ENCODE results near the gene AFDN. TPM values are rescaled to one million over a fixed set of nuclear protein-coding genes. Genes with fewer than 3 reads are reported as not detected.
"Not testable (repeated sequence)": the region's sequence is repeated elsewhere in the genome, so short reads cannot be mapped to it uniquely, and the experiment has no call there.

AFDN gene
- total RNA-seq, 1 experiment from 2014 or later: 86.5 TPM

GRCh38 chr6:167995302-167995701 is 168.6 kb downstream of the AFDN start:
- DNase-seq (ENCODE audit: low spot score): no peak

GRCh38 chr6:167995731-167996151 is 169.0 kb downstream of the AFDN start:
- no peak for DNase-seq (ENCODE audit: low spot score)

- DNase-seq (ENCODE audit: low spot score): no peak
Measured at GRCh38 chr6:167996424-167997199, 169.9 kb downstream of the AFDN start.

GRCh38 chr6:167997642-167998041 is 170.9 kb downstream of the AFDN start, which contains the start of gene KIF25:
TSS of gene KIF25 (plus strand) at chr6:167997671. CDS start at chr6:168029586, 31,915 bp downstream.
- DNase-seq (ENCODE audit: low spot score): no peak

- DNase-seq (ENCODE audit: low spot score): no peak
Measured at GRCh38 chr6:167998215-167998614, 171.5 kb downstream of the AFDN start.

GRCh38 chr6:168000198-168001028 is 173.7 kb downstream of the AFDN start:
- no peak for DNase-seq (ENCODE audit: low spot score)

GRCh38 chr6:168001029-168001332 is 174.3 kb downstream of the AFDN start:
- DNase-seq (ENCODE audit: low spot score): no peak

GRCh38 chr6:168001514-168001913 is 174.8 kb downstream of the AFDN start:
- not testable (repeated sequence) for DNase-seq (ENCODE audit: low spot score)

GRCh38 chr6:168002804-168003203 is 176.1 kb downstream of the AFDN start:
- DNase-seq (ENCODE audit: low spot score): no peak

- no peak for DNase-seq (ENCODE audit: low spot score)
Measured at GRCh38 chr6:168004023-168004422, 177.3 kb downstream of the AFDN start.

- DNase-seq (ENCODE audit: low spot score): no peak
Measured at GRCh38 chr6:168004945-168005344, 178.2 kb downstream of the AFDN start.

GRCh38 chr6:168005796-168006195 is 179.1 kb downstream of the AFDN start:
- DNase-seq (ENCODE audit: low spot score): no peak

GRCh38 chr6:168007592-168008338 is 181.1 kb downstream of the AFDN start:
- peak; percentile 90 for DNase-seq (ENCODE audit: low spot score)

- DNase-seq (ENCODE audit: low spot score): no peak
Measured at GRCh38 chr6:168009331-168009730, 182.6 kb downstream of the AFDN start.

- no peak for DNase-seq (ENCODE audit: low spot score)
Measured at GRCh38 chr6:168011291-168011690, 184.6 kb downstream of the AFDN start.

GRCh38 chr6:168012431-168013249 is 185.9 kb downstream of the AFDN start:
- DNase-seq (ENCODE audit: low spot score): no peak

- no peak for DNase-seq (ENCODE audit: low spot score)
Measured at GRCh38 chr6:168013250-168013915, 186.7 kb downstream of the AFDN start.

GRCh38 chr6:168014428-168014827 is 187.7 kb downstream of the AFDN start:
- DNase-seq (ENCODE audit: low spot score): no peak

GRCh38 chr6:168015009-168015408 is 188.3 kb downstream of the AFDN start:
- DNase-seq (ENCODE audit: low spot score): no peak

GRCh38 chr6:168015482-168016175 is 188.9 kb downstream of the AFDN start:
- DNase-seq (ENCODE audit: low spot score): no peak

Data from HT-29 (cell line).